OCI-LY1 (cell line): ENCODE data around the gene CALHM5.

Experiments used
- H2AFZ ChIP-seq: fragments of 200-600 bp; sonication (generic), shearing (Covaris generic); 2 replicates; pipeline ENCODE4 v1.6.0; 2014; ENCODE audit warnings: antibody characterized with exemption, mild to moderate bottlenecking, low read length
- H3F3A ChIP-seq: fragments of 200-600 bp; sonication (generic), shearing (Covaris generic); 2 replicates; pipeline ENCODE4 v1.6.0; 2014; ENCODE audit warnings: mild to moderate bottlenecking, antibody characterized with exemption, low read length, moderate library complexity; ENCODE audit not compliant: insufficient read depth
- H3K27ac ChIP-seq: fragments of 200-600 bp; sonication (generic); 2 replicates; pipeline ENCODE4 v1.5.1; 2014; ENCODE audit warnings: low read length, mixed run types, mild to moderate bottlenecking, low read depth; ENCODE audit not compliant: poor library complexity, severe bottlenecking
- H3K27me3 ChIP-seq: fragments of 200-600 bp; sonication (generic); 2 replicates; pipeline ENCODE4 v1.6.0; 2014; ENCODE audit warnings: antibody characterized with exemption, mild to moderate bottlenecking, low read length, moderate library complexity; ENCODE audit not compliant: insufficient read depth
- H3K36me3 ChIP-seq: fragments of 200-600 bp; sonication (generic); 2 replicates; pipeline ENCODE4 v1.6.1; 2014; ENCODE audit warnings: mild to moderate bottlenecking, antibody characterized with exemption, low read length, moderate library complexity, mixed read lengths; ENCODE audit not compliant: insufficient read depth
- H3K4me1 ChIP-seq: fragments of 200-600 bp; sonication (generic); 2 replicates; pipeline ENCODE4 v1.5.1; 2014; ENCODE audit warnings: mild to moderate bottlenecking, low read length, moderate library complexity; ENCODE audit not compliant: insufficient read depth, severe bottlenecking
- H3K4me2 ChIP-seq: fragments of 200-600 bp; sonication (generic), shearing (Covaris generic); 2 replicates; pipeline ENCODE4 v1.6.1; 2014; ENCODE audit warnings: low read length
- H3K4me3 ChIP-seq: fragments of 200-600 bp; sonication (generic); 2 replicates; pipeline ENCODE4 v1.5.1; 2014; ENCODE audit warnings: low read length, low read depth, mild to moderate bottlenecking, mixed read lengths; ENCODE audit not compliant: poor library complexity, severe bottlenecking
- H3K79me2 ChIP-seq: fragments of 200-600 bp; shearing (Covaris generic); 2 replicates; pipeline ENCODE4 v1.6.1; 2016; ENCODE audit warnings: mixed run types, low read length, mixed read lengths; ENCODE audit not compliant: insufficient read depth
- H3K9ac ChIP-seq: fragments of 200-600 bp; sonication (generic), shearing (Covaris generic); 2 replicates; pipeline ENCODE4 v1.6.1; 2014; ENCODE audit warnings: mild to moderate bottlenecking, low read length, mixed read lengths
- H3K9me2 ChIP-seq: fragments of 200-600 bp; sonication (generic), shearing (Covaris generic); 2 replicates; pipeline ENCODE4 v1.6.1; 2014; ENCODE audit warnings: low read depth, mild to moderate bottlenecking, low read length, mixed read lengths
- H3K9me3 ChIP-seq: fragments of 200-600 bp; shearing (Covaris generic); 2 replicates; pipeline ENCODE4 v1.6.1; 2014; ENCODE audit warnings: low read length, mixed read lengths
- H4K20me1 ChIP-seq: fragments of 200-600 bp; sonication (generic), shearing (Covaris generic); 2 replicates; pipeline ENCODE4 v1.6.0; 2016; ENCODE audit warnings: mild to moderate bottlenecking, low read length; ENCODE audit not compliant: insufficient read depth
- CTCF ChIP-seq: fragments of 200-600 bp; sonication (generic), shearing (Covaris generic); IDR thresholded peaks from 2 replicates; pipeline ENCODE4 v1.5.1; 2017; ENCODE audit warnings: mild to moderate bottlenecking, antibody characterized with exemption, low read length, moderate library complexity, mixed read lengths
- EZH2 ChIP-seq: fragments of 200-600 bp; sonication (generic), shearing (Covaris generic); IDR thresholded peaks from 2 replicates; pipeline ENCODE4 v1.8.0; 2017; ENCODE audit warnings: borderline replicate concordance, mixed run types, mild to moderate bottlenecking, antibody characterized with exemption, low read length, moderate library complexity, mixed read lengths

CALHM5 gene

GRCh38 chr6:116468293-116468692, 43.1 kb upstream of the CALHM5 start:
- H3K79me2 ChIP-seq: no peaks in the 10 kb centered on the region
- no peaks in the 10 kb centered on the region for H3K4me1 ChIP-seq
- no peaks in the 10 kb centered on the region for H3K9me3 ChIP-seq
- no peak overlapping the region for H2AFZ ChIP-seq
- TF ChIP-seq EZH2: no peak
- TF ChIP-seq CTCF: no peak
- H3K36me3 ChIP-seq: no peaks in the 10 kb centered on the region
- H3K9ac ChIP-seq: no peak overlapping the region
- H3F3A ChIP-seq: no peaks in the 10 kb centered on the region
- H3K4me3 ChIP-seq: no peak overlapping the region
- no peaks in the 10 kb centered on the region for H3K9me2 ChIP-seq
- no peak overlapping the region for H3K27ac ChIP-seq
- no peak overlapping the region for H3K4me2 ChIP-seq
- no peaks in the 10 kb centered on the region for H4K20me1 ChIP-seq
- no peaks in the 10 kb centered on the region for H3K27me3 ChIP-seq

GRCh38 chr6:116471531-116471930, 39.9 kb upstream of the CALHM5 start:
- no peak overlapping the region for H3K4me3 ChIP-seq
- H2AFZ ChIP-seq: no peak overlapping the region
- H3K9me3 ChIP-seq: no peaks in the 10 kb centered on the region
- no peaks in the 10 kb centered on the region for H3F3A ChIP-seq
- H4K20me1 ChIP-seq: no peaks in the 10 kb centered on the region
- H3K36me3 ChIP-seq: no peaks in the 10 kb centered on the region
- TF ChIP-seq CTCF (no peak), EZH2 (no peak)
- no peaks in the 10 kb centered on the region for H3K79me2 ChIP-seq
- peaks cover 8% of the 10 kb centered on the region for H3K4me1 ChIP-seq
- no peaks in the 10 kb centered on the region for H3K27me3 ChIP-seq
- H3K9ac ChIP-seq: no peak overlapping the region
- H3K4me2 ChIP-seq: no peak overlapping the region
- H3K27ac ChIP-seq: no peak overlapping the region
- H3K9me2 ChIP-seq: no peaks in the 10 kb centered on the region

GRCh38 chr6:116472706-116473105, 38.7 kb upstream of the CALHM5 start:
- no peaks in the 10 kb centered on the region for H3K9me3 ChIP-seq
- no peaks in the 10 kb centered on the region for H3F3A ChIP-seq
- no peak overlapping the region for H3K9ac ChIP-seq
- no peaks in the 10 kb centered on the region for H3K9me2 ChIP-seq
- peaks cover 11% of the 10 kb centered on the region for H3K4me1 ChIP-seq
- TF ChIP-seq EZH2 (no peak), CTCF (no peak)
- no peak overlapping the region for H2AFZ ChIP-seq
- no peak overlapping the region for H3K4me3 ChIP-seq
- H3K27me3 ChIP-seq: no peaks in the 10 kb centered on the region
- H3K79me2 ChIP-seq: no peaks in the 10 kb centered on the region
- no peak overlapping the region for H3K27ac ChIP-seq
- H3K36me3 ChIP-seq: no peaks in the 10 kb centered on the region
- H4K20me1 ChIP-seq: no peaks in the 10 kb centered on the region
- H3K4me2 ChIP-seq: no peak overlapping the region
